Smooth muscle cell of the umbilical artery (primary cell): ENCODE results near the gene ADAMTS7. TPM values are rescaled to one million over a fixed set of nuclear protein-coding genes. Genes with fewer than 3 reads are reported as not detected.

Experiments
- total RNA-seq: library from RNA; depleted of rRNA; stranded (reverse); fragments of >200 nt; gene quantifications from 2 replicates; pipeline ENCODE4 v1.2.3, GENCODE V29; 2014

The ADAMTS7 gene
- total RNA-seq, result 7.7 and 12.6 TPM in 2 replicates

GRCh38 chr15:78811124-78811824, at the start of gene ADAMTS7:
Gene ADAMTS7 (minus strand): TSS chr15:78811464. CDS start chr15:78811220, 244 bp downstream.

Other genes with a start within 250 kb of the ADAMTS7 start
- gene CHRNA5, start 245.9 kb downstream of the ADAMTS7 start, total RNA-seq, result 0.59 and 1.4 TPM in 2 replicates
- under 0.01 TPM in 1 of 2 replicates, not detected in the other for gene CHRNA3, start 190.5 kb downstream of the ADAMTS7 start, total RNA-seq
- gene CHRNB4, start 170.3 kb downstream of the ADAMTS7 start, total RNA-seq, result not detected in 2 replicates
- gene MORF4L1, start 61.4 kb upstream of the ADAMTS7 start, total RNA-seq, result 322 and 497 TPM in 2 replicates
- gene CTSH, start 133.6 kb upstream of the ADAMTS7 start, total RNA-seq, result 3.9 and 5.0 TPM in 2 replicates